WTC11 (cell line): ENCODE measurements around the gene RPS27A. TPM values are rescaled to one million over a fixed set of nuclear protein-coding genes. Genes with fewer than 3 reads are reported as not detected.

Experiments used
- ATAC-seq: fragments of 200-7000 bp; cut with Tn5 transposase; 2 replicates; pipeline ENCODE4 v1.10.0; 2021; ENCODE audit warnings: mild to moderate bottlenecking, moderate library complexity
- CTCF ChIA-PET: fragments of 300-600 bp; sonication (Branson Sonifier 250); formaldehyde crosslinking; loops from one replicate; lab custom pipeline; 2021; ENCODE audit warnings: antibody characterized with exemption; lab: Charles Lee
- POLR2A ChIA-PET: fragments of 350-600 bp; sonication (Branson Sonifier 250); formaldehyde crosslinking; loops from one replicate; lab custom pipeline; 2021; ENCODE audit warnings: antibody characterized with exemption; lab: Charles Lee
- DNase-seq: peaks from one replicate; pipeline ENCODE4 v3.0.0; 2021; ENCODE audit warnings: low spot score
- H3K27ac Mint-ChIP-seq: 2 replicates; pipeline ENCODE4 v1.8.0; 2021; ENCODE audit warnings: mixed read lengths
- H3K27me3 Mint-ChIP-seq: 2 replicates; pipeline ENCODE4 v1.8.0; 2021; ENCODE audit warnings: low read depth, mild to moderate bottlenecking, moderate library complexity, mixed read lengths
- H3K36me3 Mint-ChIP-seq: 2 replicates; pipeline ENCODE4 v1.8.0; 2021; ENCODE audit warnings: mixed read lengths
- H3K4me1 Mint-ChIP-seq: 2 replicates; pipeline ENCODE4 v1.8.0; 2022; ENCODE audit warnings: mixed read lengths
- H3K4me3 Mint-ChIP-seq: 2 replicates; pipeline ENCODE4 v1.8.0; 2021; ENCODE audit warnings: mild to moderate bottlenecking, moderate library complexity, mixed read lengths
- H3K9me3 Mint-ChIP-seq: 2 replicates; pipeline ENCODE4 v1.8.0; 2021; ENCODE audit warnings: mixed read lengths
- ATF1 ChIP-seq: sonication (generic); formaldehyde crosslinking; IDR thresholded peaks from 2 replicates; pipeline ENCODE4 v1.8.1; 2023; ENCODE audit warnings: mild to moderate bottlenecking, moderate library complexity, missing genetic modification reagents
- CREM ChIP-seq: sonication (generic); formaldehyde crosslinking; IDR thresholded peaks from 2 replicates; pipeline ENCODE4 v1.8.1; 2022; ENCODE audit warnings: mild to moderate bottlenecking, missing genetic modification reagents, moderate library complexity
- ETV6 ChIP-seq: sonication (generic); formaldehyde crosslinking; IDR thresholded peaks from 2 replicates; pipeline ENCODE4 v1.8.1; 2022; ENCODE audit warnings: mild to moderate bottlenecking, missing genetic modification reagents
- FOXJ3 ChIP-seq: sonication (generic); formaldehyde crosslinking; IDR thresholded peaks from 2 replicates; pipeline ENCODE4 v1.9.0; 2021; ENCODE audit warnings: missing genetic modification reagents, mild to moderate bottlenecking, borderline replicate concordance
- FOXK1 ChIP-seq: sonication (generic); formaldehyde crosslinking; IDR thresholded peaks from 2 replicates; pipeline ENCODE4 v1.8.0; 2022; ENCODE audit warnings: mild to moderate bottlenecking, moderate library complexity, missing genetic modification reagents
- FOXP1 ChIP-seq: sonication (generic); formaldehyde crosslinking; IDR thresholded peaks from 2 replicates; pipeline ENCODE4 v1.8.0; 2022; ENCODE audit warnings: missing genetic modification reagents, mild to moderate bottlenecking, moderate library complexity, borderline replicate concordance
- GABPB1 ChIP-seq: sonication (generic); formaldehyde crosslinking; IDR thresholded peaks from 2 replicates; pipeline ENCODE4 v1.8.1; 2023; ENCODE audit warnings: mild to moderate bottlenecking, missing genetic modification reagents
- JAZF1 ChIP-seq: fragments of 250-450 bp; sonication (Bioruptor Pico); IDR thresholded peaks from 2 replicates; pipeline ENCODE4 v1.9.0; 2021; ENCODE audit warnings: moderate library complexity, mild to moderate bottlenecking, inconsistent platforms
- JUN ChIP-seq: sonication (generic); formaldehyde crosslinking; IDR thresholded peaks from 2 replicates; pipeline ENCODE4 v1.8.0; 2023; ENCODE audit warnings: mild to moderate bottlenecking, missing genetic modification reagents
- SP1 ChIP-seq: sonication (generic); formaldehyde crosslinking; conservative IDR thresholded peaks from 2 replicates; pipeline ENCODE4 v1.8.1; 2022; ENCODE audit warnings: missing genetic modification reagents
- TEAD1 ChIP-seq: sonication (generic); formaldehyde crosslinking; IDR thresholded peaks from 2 replicates; pipeline ENCODE4 v1.8.0; 2022; ENCODE audit warnings: mild to moderate bottlenecking, missing genetic modification reagents
- ZNF138 ChIP-seq: sonication (generic); formaldehyde crosslinking; conservative IDR thresholded peaks from 2 replicates; pipeline ENCODE4 v1.8.1; 2022; ENCODE audit warnings: mild to moderate bottlenecking, moderate library complexity, missing genetic modification reagents
- ZNF232 ChIP-seq: sonication (generic); formaldehyde crosslinking; IDR thresholded peaks from 2 replicates; pipeline ENCODE4 v1.8.0; 2022; ENCODE audit warnings: mild to moderate bottlenecking, missing genetic modification reagents
- total RNA-seq: library from RNA; stranded (reverse); gene quantifications from 3 replicates; pipeline ENCODE4 v1.2.3, GENCODE V29; 2021
- TF ChIP-seq, protein P1 (sequence below): sonication (generic); formaldehyde crosslinking; IDR thresholded peaks from 2 replicates; pipeline ENCODE4 v1.8.0; 2022; ENCODE audit warnings: mild to moderate bottlenecking, missing genetic modification reagents
- TF ChIP-seq, protein P2 (sequence below): sonication (generic); formaldehyde crosslinking; IDR thresholded peaks from 2 replicates; pipeline ENCODE4 v1.8.0; 2022; ENCODE audit warnings: mild to moderate bottlenecking, missing genetic modification reagents
- TF ChIP-seq, protein P3 (sequence below): sonication (generic); formaldehyde crosslinking; IDR thresholded peaks from 2 replicates; pipeline ENCODE4 v1.8.1; 2023; ENCODE audit warnings: mild to moderate bottlenecking, missing genetic modification reagents, borderline replicate concordance
- TF ChIP-seq, protein P4 (sequence below): sonication (generic); formaldehyde crosslinking; IDR thresholded peaks from 2 replicates; pipeline ENCODE4 v1.8.1; 2023; ENCODE audit warnings: mild to moderate bottlenecking, moderate library complexity, missing genetic modification reagents
- TF ChIP-seq, protein P5 (sequence below): sonication (generic); formaldehyde crosslinking; IDR thresholded peaks from 2 replicates; pipeline ENCODE4 v1.8.1; 2023; ENCODE audit warnings: mild to moderate bottlenecking, missing genetic modification reagents
- TF ChIP-seq, protein P6 (sequence below): sonication (generic); formaldehyde crosslinking; IDR thresholded peaks from 2 replicates; pipeline ENCODE4 v1.8.0; 2023; ENCODE audit warnings: mild to moderate bottlenecking, missing genetic modification reagents
- TF ChIP-seq, protein P7 (sequence below): sonication (generic); formaldehyde crosslinking; IDR thresholded peaks from 2 replicates; pipeline ENCODE4 v1.8.0; 2022; ENCODE audit warnings: mild to moderate bottlenecking, missing genetic modification reagents
- TF ChIP-seq, protein P8 (sequence below): sonication (generic); formaldehyde crosslinking; IDR thresholded peaks from 2 replicates; pipeline ENCODE4 v1.8.1; 2022; ENCODE audit warnings: mild to moderate bottlenecking, moderate library complexity, missing genetic modification reagents
- TF ChIP-seq, protein P9 (sequence below): sonication (generic); formaldehyde crosslinking; IDR thresholded peaks from 2 replicates; pipeline ENCODE4 v1.8.0; 2023; ENCODE audit warnings: missing genetic modification reagents

Gene RPS27A
- total RNA-seq, 1 experiment from 2014 or later: 1,424 TPM

DNA sequence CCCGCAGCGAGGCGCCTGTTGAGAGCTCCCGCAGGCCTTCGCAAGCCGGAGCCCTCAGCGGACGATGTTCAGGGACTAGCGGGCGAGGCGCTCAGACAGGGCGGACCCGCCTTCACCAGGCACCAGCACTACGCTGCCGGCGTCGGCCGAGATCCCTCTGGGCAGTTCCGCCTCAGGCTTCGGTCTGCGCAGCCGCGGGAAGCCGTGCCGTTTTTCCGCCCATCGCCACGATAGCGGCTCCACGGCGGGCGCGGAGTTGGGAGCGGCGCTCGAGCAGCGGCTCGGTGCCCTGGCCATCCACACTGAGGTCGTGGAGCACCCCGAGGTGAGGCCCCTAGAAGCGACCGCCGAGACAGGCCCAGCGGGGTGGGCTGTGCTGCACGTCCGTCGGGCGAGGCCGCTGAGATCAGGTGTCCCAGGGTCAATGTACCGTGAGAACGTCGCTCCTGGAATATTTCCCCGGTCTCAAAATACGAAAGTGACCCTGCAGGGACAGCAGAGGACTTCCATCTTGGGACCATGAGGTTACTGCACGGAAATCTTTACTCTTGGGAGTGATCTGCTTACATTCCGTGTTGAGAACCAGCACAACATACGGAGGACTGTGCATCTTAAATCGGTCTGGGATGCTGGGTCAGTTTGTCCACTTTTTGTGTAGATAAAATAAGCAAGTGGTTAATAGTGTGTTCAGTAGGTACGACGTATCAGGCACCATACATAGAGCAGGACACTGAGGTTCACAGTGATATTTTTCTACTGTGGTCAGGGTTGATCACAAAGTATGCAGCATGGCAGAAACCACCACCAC, 49.8 kb downstream of the RPS27A start:
- CTCF ChIA-PET: no interaction called here
- TF ChIP-seq, protein P1, sequence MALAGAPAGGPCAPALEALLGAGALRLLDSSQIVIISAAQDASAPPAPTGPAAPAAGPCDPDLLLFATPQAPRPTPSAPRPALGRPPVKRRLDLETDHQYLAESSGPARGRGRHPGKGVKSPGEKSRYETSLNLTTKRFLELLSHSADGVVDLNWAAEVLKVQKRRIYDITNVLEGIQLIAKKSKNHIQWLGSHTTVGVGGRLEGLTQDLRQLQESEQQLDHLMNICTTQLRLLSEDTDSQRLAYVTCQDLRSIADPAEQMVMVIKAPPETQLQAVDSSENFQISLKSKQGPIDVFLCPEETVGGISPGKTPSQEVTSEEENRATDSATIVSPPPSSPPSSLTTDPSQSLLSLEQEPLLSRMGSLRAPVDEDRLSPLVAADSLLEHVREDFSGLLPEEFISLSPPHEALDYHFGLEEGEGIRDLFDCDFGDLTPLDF (CRISPR knock-in tag): no peak
- TF ChIP-seq FOXP1 (CRISPR knock-in tag) (peak; percentile 96; the same call in 1 of the 2 replicates), CREM (CRISPR knock-in tag) (peak; percentile 60; the same call in 1 of the 2 replicates), TEAD1 (CRISPR knock-in tag) (peak; percentile 48; the same call in 1 of the 2 replicates), JAZF1 (CRISPR knock-in tag) (no peak), FOXK1 (CRISPR knock-in tag) (peak; percentile 80), ZNF232 (CRISPR knock-in tag) (0 out of 2 replicates have a peak, but pooled peaks have one; percentile 37), FOXJ3 (CRISPR knock-in tag) (no peak), ZNF138 (CRISPR knock-in tag) (0 out of 2 replicates have a peak, but pooled peaks have one; percentile 48), JUN (0 out of 2 replicates have a peak, but pooled peaks have one; percentile 32), SP1 (CRISPR knock-in tag) (peak; percentile 64), ETV6 (CRISPR knock-in tag) (peak; percentile 86), ATF1 (CRISPR knock-in tag) (peak; percentile 80; the same call in 1 of the 2 replicates), GABPB1 (peak; percentile 77)
- TF ChIP-seq, protein P2, sequence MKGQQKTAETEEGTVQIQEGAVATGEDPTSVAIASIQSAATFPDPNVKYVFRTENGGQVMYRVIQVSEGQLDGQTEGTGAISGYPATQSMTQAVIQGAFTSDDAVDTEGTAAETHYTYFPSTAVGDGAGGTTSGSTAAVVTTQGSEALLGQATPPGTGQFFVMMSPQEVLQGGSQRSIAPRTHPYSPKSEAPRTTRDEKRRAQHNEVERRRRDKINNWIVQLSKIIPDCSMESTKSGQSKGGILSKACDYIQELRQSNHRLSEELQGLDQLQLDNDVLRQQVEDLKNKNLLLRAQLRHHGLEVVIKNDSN: peak; percentile 60; the same call in 1 of the 2 replicates
- TF ChIP-seq, protein P3, sequence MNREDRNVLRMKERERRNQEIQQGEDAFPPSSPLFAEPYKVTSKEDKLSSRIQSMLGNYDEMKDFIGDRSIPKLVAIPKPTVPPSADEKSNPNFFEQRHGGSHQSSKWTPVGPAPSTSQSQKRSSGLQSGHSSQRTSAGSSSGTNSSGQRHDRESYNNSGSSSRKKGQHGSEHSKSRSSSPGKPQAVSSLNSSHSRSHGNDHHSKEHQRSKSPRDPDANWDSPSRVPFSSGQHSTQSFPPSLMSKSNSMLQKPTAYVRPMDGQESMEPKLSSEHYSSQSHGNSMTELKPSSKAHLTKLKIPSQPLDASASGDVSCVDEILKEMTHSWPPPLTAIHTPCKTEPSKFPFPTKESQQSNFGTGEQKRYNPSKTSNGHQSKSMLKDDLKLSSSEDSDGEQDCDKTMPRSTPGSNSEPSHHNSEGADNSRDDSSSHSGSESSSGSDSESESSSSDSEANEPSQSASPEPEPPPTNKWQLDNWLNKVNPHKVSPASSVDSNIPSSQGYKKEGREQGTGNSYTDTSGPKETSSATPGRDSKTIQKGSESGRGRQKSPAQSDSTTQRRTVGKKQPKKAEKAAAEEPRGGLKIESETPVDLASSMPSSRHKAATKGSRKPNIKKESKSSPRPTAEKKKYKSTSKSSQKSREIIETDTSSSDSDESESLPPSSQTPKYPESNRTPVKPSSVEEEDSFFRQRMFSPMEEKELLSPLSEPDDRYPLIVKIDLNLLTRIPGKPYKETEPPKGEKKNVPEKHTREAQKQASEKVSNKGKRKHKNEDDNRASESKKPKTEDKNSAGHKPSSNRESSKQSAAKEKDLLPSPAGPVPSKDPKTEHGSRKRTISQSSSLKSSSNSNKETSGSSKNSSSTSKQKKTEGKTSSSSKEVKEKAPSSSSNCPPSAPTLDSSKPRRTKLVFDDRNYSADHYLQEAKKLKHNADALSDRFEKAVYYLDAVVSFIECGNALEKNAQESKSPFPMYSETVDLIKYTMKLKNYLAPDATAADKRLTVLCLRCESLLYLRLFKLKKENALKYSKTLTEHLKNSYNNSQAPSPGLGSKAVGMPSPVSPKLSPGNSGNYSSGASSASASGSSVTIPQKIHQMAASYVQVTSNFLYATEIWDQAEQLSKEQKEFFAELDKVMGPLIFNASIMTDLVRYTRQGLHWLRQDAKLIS (CRISPR knock-in tag): no peak
- TF ChIP-seq, protein P4, sequence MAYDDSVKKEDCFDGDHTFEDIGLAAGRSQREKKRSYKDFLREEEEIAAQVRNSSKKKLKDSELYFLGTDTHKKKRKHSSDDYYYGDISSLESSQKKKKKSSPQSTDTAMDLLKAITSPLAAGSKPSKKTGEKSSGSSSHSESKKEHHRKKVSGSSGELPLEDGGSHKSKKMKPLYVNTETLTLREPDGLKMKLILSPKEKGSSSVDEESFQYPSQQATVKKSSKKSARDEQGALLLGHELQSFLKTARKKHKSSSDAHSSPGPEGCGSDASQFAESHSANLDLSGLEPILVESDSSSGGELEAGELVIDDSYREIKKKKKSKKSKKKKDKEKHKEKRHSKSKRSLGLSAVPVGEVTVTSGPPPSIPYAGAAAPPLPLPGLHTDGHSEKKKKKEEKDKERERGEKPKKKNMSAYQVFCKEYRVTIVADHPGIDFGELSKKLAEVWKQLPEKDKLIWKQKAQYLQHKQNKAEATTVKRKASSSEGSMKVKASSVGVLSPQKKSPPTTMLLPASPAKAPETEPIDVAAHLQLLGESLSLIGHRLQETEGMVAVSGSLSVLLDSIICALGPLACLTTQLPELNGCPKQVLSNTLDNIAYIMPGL (CRISPR knock-in tag): peak; percentile 90
- TF ChIP-seq, protein P5, sequence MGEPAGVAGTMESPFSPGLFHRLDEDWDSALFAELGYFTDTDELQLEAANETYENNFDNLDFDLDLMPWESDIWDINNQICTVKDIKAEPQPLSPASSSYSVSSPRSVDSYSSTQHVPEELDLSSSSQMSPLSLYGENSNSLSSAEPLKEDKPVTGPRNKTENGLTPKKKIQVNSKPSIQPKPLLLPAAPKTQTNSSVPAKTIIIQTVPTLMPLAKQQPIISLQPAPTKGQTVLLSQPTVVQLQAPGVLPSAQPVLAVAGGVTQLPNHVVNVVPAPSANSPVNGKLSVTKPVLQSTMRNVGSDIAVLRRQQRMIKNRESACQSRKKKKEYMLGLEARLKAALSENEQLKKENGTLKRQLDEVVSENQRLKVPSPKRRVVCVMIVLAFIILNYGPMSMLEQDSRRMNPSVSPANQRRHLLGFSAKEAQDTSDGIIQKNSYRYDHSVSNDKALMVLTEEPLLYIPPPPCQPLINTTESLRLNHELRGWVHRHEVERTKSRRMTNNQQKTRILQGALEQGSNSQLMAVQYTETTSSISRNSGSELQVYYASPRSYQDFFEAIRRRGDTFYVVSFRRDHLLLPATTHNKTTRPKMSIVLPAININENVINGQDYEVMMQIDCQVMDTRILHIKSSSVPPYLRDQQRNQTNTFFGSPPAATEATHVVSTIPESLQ (CRISPR knock-in tag): no peak
- TF ChIP-seq, protein P6, sequence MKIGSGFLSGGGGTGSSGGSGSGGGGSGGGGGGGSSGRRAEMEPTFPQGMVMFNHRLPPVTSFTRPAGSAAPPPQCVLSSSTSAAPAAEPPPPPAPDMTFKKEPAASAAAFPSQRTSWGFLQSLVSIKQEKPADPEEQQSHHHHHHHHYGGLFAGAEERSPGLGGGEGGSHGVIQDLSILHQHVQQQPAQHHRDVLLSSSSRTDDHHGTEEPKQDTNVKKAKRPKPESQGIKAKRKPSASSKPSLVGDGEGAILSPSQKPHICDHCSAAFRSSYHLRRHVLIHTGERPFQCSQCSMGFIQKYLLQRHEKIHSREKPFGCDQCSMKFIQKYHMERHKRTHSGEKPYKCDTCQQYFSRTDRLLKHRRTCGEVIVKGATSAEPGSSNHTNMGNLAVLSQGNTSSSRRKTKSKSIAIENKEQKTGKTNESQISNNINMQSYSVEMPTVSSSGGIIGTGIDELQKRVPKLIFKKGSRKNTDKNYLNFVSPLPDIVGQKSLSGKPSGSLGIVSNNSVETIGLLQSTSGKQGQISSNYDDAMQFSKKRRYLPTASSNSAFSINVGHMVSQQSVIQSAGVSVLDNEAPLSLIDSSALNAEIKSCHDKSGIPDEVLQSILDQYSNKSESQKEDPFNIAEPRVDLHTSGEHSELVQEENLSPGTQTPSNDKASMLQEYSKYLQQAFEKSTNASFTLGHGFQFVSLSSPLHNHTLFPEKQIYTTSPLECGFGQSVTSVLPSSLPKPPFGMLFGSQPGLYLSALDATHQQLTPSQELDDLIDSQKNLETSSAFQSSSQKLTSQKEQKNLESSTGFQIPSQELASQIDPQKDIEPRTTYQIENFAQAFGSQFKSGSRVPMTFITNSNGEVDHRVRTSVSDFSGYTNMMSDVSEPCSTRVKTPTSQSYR (CRISPR knock-in tag): no peak
- TF ChIP-seq, protein P7, sequence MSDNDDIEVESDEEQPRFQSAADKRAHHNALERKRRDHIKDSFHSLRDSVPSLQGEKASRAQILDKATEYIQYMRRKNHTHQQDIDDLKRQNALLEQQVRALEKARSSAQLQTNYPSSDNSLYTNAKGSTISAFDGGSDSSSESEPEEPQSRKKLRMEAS (CRISPR knock-in tag): peak; percentile 91
- TF ChIP-seq, protein P8, sequence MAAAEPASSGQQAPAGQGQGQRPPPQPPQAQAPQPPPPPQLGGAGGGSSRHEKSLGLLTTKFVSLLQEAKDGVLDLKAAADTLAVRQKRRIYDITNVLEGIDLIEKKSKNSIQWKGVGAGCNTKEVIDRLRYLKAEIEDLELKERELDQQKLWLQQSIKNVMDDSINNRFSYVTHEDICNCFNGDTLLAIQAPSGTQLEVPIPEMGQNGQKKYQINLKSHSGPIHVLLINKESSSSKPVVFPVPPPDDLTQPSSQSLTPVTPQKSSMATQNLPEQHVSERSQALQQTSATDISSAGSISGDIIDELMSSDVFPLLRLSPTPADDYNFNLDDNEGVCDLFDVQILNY: peak; percentile 82
- TF ChIP-seq, protein P9, sequence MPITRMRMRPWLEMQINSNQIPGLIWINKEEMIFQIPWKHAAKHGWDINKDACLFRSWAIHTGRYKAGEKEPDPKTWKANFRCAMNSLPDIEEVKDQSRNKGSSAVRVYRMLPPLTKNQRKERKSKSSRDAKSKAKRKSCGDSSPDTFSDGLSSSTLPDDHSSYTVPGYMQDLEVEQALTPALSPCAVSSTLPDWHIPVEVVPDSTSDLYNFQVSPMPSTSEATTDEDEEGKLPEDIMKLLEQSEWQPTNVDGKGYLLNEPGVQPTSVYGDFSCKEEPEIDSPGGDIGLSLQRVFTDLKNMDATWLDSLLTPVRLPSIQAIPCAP (CRISPR knock-in tag): peak; percentile 72; the same call in 1 of the 2 replicates

More for the DNA sequence above, 49.8 kb downstream of the RPS27A start:
- ATAC-seq (peak; percentile 92), DNase-seq (peak; percentile 87)
- no peaks in the 10 kb centered on the region for H3K9me3 Mint-ChIP-seq
- peak overlapping the region; percentile 85 for H3K4me3 Mint-ChIP-seq
- H3K4me1 Mint-ChIP-seq: peaks cover 45% of the 10 kb centered on the region
- H3K36me3 Mint-ChIP-seq: peaks cover 8% of the 10 kb centered on the region
- H3K27me3 Mint-ChIP-seq: no peaks in the 10 kb centered on the region
- H3K27ac Mint-ChIP-seq: peak overlapping the region; percentile 95
- POLR2A ChIA-PET: interaction anchor here (1.0 kb wide), 1 partner anchor 59 kb away, joined by 3 read pairs; no protein-coding TSS in a partner anchor
